GM12878 (cell line): ENCODE data around the gene COL4A3. TPM values are rescaled to one million over a fixed set of nuclear protein-coding genes. Genes with fewer than 3 reads are reported as not detected.

ENCODE experiments used
- CBFB ChIP-seq: IDR thresholded peaks from 2 replicates; pipeline ENCODE4 v1.6.1; 2016; ENCODE audit warnings: antibody characterized with exemption, low read depth
- MYB ChIP-seq: fragments of 150-350 bp; IDR thresholded peaks from 2 replicates; pipeline ENCODE4 v1.6.1; 2014; ENCODE audit warnings: mild to moderate bottlenecking, low read depth, low read length, borderline replicate concordance
- NBN ChIP-seq: fragments of 450-650 bp; IDR thresholded peaks from 2 replicates; pipeline ENCODE4 v1.6.1; 2016
- NRF1 ChIP-seq: conservative IDR thresholded peaks from 2 replicates; pipeline ENCODE4 v1.6.1; 2011; ENCODE audit warnings: mild to moderate bottlenecking, low read depth, low read length, improper control_type of control experiment
- SIX5 ChIP-seq: IDR thresholded peaks from 2 replicates; pipeline ENCODE4 v1.6.1; 2011; ENCODE audit warnings: mild to moderate bottlenecking, low read depth, low read length, moderate library complexity; ENCODE audit not compliant: severe bottlenecking
- SRF ChIP-seq, 2 experiments: IDR thresholded peaks; 2 replicates each; pipeline ENCODE4 v1.6.1; 2011; ENCODE audit warnings: low read depth in 2 of 2, low read length in 2 of 2, mild to moderate bottlenecking in 1 of 2, moderate library complexity in 1 of 2
- YBX1 ChIP-seq: fragments of 450-650 bp; IDR thresholded peaks from 2 replicates; pipeline ENCODE4 v1.6.1; 2016; ENCODE audit warnings: antibody characterized with exemption
- ZNF622 ChIP-seq: fragments of 450-650 bp; IDR thresholded peaks from 2 replicates; pipeline ENCODE4 v1.6.1; 2017; ENCODE audit warnings: mild to moderate bottlenecking, inconsistent platforms
- polyA plus RNA-seq, 11 experiments: library from polyadenylated mRNA; depleted of rRNA in 4 of 11; unstranded in 6 of 11; stranded (reverse) in 5 of 11; fragments of >200 nt; fragmentation: Nextera tagmentation in 4 of 11; fragmentation: Illumina TruSeq in 1 of 11; extraction: Ambion mirVana in 4 of 11; extraction: Trizol in 1 of 11; gene quantifications; 1 replicate in 1 of 11; 2 replicates in 10 of 11; pipeline versions ENCODE4 v1.2.1 to v1.2.3, GENCODE V29; 2011 to 2016; ENCODE audit warnings: inconsistent platforms in 2 of 11, missing spikeins in 2 of 11, low read depth in 1 of 11
- total RNA-seq, 4 experiments: library from RNA; depleted of rRNA in 3 of 4; stranded (reverse); fragments of >200 nt in 3 of 4; fragmentation: Illumina TruSeq in 1 of 4; extraction: Trizol in 1 of 4; gene quantifications; 2 replicates each; pipeline versions ENCODE4 v1.2.1 to v1.2.3, GENCODE V29; 2013 to 2021
- TF ChIP-seq, protein P1 (sequence below): fragments of 450-650 bp; IDR thresholded peaks from 2 replicates; pipeline ENCODE4 v1.6.1; 2017; ENCODE audit warnings: antibody characterized with exemption, mild to moderate bottlenecking, moderate library complexity
- TF ChIP-seq, protein P2 (sequence below): IDR thresholded peaks from 2 replicates; pipeline ENCODE4 v1.6.1; 2012; ENCODE audit warnings: improper control_type of control experiment, low read depth, low read length; ENCODE audit not compliant: insufficient replicate concordance
- TF ChIP-seq, protein P3 (sequence below): IDR thresholded peaks from 2 replicates; pipeline ENCODE4 v1.6.1; 2012; ENCODE audit warnings: mild to moderate bottlenecking, low read depth, low read length
- TF ChIP-seq, protein P4 (sequence below): IDR thresholded peaks from 2 replicates; pipeline ENCODE4 v1.6.1; 2011; ENCODE audit warnings: low read depth, mild to moderate bottlenecking, low read length, moderate library complexity, borderline replicate concordance; ENCODE audit errors: extremely low read depth
- TF ChIP-seq, protein P5 (sequence below), 3 experiments: IDR thresholded peaks in 2 of 3; conservative IDR thresholded peaks in 1 of 3; 2 replicates each; pipeline ENCODE4 v1.5.1; 2011; ENCODE audit warnings: low read depth in 3 of 3, low read length in 3 of 3, mild to moderate bottlenecking in 3 of 3, control low read depth in 2 of 3, moderate library complexity in 2 of 3, inconsistent platforms in 1 of 3, mixed read lengths in 1 of 3; ENCODE audit not compliant: control insufficient read depth in 2 of 3, insufficient read depth in 1 of 3; ENCODE audit errors: extremely low read depth in 1 of 3

The COL4A3 gene
- total and polyA plus RNA-seq, 10 of the 15 experiments (the other 5 are each of a cell fraction or from before 2014, with no cell fraction given) = 0.34 to 10.5 (median 3.8) TPM

DNA sequence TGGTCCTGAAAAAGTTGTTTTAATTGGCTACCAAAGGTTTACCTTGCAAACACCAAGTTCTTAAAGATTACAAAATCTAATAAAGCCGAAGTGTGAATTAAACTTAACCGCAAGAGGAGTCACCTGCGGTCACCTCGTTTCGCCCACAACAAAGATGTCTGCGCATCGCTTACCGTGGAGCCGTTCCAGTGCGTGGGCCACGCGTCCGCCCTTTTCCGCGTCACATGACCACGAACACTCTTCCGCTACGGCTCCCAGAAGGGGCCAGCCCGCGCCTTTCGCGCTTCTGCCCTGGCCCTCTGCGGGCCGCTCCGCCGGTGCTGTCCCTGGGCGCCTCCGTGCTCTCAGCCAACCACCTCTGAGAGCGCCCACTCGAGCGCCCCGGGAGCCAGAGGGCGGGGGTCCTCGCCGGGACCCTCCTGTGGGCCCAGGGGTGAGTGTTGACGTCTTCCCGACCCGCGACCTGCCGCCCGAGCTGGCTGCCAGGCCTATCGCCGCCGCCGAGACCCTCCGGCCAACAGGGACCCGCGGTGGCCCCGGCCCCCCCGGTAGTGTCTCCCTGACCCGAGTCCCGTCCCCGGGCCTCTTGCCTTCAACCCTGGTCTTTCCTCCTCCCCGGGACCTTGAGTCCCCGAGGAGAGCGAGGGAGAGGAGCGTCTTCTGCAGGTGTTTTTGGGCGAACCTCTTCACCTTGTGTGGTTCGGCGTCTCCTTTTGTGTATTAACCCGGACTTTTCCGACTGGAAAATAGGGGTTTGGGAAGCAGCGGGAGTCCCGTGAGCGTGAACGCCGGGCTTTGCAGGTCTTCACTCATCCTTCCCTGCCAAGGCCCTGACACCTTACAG lies 160.8 kb downstream of the COL4A3 start, which contains the start of gene MFF (continued):
- TF ChIP-seq NRF1 (no peak), NBN (peak; percentile 76), MYB (no peak), CBFB (peak; percentile 99), YBX1 (no peak), ZNF622 (no peak), SRF (IDR thresholded peaks at IDR 0.05; ENCODE audit: low read depth in 2 of 2, low read length in 2 of 2) (no peak), SIX5 (peak; percentile 73)
- TF ChIP-seq, protein P1, sequence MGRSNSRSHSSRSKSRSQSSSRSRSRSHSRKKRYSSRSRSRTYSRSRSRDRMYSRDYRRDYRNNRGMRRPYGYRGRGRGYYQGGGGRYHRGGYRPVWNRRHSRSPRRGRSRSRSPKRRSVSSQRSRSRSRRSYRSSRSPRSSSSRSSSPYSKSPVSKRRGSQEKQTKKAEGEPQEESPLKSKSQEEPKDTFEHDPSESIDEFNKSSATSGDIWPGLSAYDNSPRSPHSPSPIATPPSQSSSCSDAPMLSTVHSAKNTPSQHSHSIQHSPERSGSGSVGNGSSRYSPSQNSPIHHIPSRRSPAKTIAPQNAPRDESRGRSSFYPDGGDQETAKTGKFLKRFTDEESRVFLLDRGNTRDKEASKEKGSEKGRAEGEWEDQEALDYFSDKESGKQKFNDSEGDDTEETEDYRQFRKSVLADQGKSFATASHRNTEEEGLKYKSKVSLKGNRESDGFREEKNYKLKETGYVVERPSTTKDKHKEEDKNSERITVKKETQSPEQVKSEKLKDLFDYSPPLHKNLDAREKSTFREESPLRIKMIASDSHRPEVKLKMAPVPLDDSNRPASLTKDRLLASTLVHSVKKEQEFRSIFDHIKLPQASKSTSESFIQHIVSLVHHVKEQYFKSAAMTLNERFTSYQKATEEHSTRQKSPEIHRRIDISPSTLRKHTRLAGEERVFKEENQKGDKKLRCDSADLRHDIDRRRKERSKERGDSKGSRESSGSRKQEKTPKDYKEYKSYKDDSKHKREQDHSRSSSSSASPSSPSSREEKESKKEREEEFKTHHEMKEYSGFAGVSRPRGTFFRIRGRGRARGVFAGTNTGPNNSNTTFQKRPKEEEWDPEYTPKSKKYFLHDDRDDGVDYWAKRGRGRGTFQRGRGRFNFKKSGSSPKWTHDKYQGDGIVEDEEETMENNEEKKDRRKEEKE = no peak
- TF ChIP-seq, protein P2, sequence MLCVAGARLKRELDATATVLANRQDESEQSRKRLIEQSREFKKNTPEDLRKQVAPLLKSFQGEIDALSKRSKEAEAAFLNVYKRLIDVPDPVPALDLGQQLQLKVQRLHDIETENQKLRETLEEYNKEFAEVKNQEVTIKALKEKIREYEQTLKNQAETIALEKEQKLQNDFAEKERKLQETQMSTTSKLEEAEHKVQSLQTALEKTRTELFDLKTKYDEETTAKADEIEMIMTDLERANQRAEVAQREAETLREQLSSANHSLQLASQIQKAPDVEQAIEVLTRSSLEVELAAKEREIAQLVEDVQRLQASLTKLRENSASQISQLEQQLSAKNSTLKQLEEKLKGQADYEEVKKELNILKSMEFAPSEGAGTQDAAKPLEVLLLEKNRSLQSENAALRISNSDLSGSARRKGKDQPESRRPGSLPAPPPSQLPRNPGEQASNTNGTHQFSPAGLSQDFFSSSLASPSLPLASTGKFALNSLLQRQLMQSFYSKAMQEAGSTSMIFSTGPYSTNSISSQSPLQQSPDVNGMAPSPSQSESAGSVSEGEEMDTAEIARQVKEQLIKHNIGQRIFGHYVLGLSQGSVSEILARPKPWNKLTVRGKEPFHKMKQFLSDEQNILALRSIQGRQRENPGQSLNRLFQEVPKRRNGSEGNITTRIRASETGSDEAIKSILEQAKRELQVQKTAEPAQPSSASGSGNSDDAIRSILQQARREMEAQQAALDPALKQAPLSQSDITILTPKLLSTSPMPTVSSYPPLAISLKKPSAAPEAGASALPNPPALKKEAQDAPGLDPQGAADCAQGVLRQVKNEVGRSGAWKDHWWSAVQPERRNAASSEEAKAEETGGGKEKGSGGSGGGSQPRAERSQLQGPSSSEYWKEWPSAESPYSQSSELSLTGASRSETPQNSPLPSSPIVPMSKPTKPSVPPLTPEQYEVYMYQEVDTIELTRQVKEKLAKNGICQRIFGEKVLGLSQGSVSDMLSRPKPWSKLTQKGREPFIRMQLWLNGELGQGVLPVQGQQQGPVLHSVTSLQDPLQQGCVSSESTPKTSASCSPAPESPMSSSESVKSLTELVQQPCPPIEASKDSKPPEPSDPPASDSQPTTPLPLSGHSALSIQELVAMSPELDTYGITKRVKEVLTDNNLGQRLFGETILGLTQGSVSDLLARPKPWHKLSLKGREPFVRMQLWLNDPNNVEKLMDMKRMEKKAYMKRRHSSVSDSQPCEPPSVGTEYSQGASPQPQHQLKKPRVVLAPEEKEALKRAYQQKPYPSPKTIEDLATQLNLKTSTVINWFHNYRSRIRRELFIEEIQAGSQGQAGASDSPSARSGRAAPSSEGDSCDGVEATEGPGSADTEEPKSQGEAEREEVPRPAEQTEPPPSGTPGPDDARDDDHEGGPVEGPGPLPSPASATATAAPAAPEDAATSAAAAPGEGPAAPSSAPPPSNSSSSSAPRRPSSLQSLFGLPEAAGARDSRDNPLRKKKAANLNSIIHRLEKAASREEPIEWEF = no peak
- TF ChIP-seq, protein P3, sequence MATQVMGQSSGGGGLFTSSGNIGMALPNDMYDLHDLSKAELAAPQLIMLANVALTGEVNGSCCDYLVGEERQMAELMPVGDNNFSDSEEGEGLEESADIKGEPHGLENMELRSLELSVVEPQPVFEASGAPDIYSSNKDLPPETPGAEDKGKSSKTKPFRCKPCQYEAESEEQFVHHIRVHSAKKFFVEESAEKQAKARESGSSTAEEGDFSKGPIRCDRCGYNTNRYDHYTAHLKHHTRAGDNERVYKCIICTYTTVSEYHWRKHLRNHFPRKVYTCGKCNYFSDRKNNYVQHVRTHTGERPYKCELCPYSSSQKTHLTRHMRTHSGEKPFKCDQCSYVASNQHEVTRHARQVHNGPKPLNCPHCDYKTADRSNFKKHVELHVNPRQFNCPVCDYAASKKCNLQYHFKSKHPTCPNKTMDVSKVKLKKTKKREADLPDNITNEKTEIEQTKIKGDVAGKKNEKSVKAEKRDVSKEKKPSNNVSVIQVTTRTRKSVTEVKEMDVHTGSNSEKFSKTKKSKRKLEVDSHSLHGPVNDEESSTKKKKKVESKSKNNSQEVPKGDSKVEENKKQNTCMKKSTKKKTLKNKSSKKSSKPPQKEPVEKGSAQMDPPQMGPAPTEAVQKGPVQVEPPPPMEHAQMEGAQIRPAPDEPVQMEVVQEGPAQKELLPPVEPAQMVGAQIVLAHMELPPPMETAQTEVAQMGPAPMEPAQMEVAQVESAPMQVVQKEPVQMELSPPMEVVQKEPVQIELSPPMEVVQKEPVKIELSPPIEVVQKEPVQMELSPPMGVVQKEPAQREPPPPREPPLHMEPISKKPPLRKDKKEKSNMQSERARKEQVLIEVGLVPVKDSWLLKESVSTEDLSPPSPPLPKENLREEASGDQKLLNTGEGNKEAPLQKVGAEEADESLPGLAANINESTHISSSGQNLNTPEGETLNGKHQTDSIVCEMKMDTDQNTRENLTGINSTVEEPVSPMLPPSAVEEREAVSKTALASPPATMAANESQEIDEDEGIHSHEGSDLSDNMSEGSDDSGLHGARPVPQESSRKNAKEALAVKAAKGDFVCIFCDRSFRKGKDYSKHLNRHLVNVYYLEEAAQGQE = peak; percentile 43; the same call in 1 of the 2 replicates
- TF ChIP-seq, protein P4, sequence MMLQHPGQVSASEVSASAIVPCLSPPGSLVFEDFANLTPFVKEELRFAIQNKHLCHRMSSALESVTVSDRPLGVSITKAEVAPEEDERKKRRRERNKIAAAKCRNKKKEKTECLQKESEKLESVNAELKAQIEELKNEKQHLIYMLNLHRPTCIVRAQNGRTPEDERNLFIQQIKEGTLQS = peak; percentile 84; the same call in 1 of the 2 replicates
- TF ChIP-seq, protein P5, sequence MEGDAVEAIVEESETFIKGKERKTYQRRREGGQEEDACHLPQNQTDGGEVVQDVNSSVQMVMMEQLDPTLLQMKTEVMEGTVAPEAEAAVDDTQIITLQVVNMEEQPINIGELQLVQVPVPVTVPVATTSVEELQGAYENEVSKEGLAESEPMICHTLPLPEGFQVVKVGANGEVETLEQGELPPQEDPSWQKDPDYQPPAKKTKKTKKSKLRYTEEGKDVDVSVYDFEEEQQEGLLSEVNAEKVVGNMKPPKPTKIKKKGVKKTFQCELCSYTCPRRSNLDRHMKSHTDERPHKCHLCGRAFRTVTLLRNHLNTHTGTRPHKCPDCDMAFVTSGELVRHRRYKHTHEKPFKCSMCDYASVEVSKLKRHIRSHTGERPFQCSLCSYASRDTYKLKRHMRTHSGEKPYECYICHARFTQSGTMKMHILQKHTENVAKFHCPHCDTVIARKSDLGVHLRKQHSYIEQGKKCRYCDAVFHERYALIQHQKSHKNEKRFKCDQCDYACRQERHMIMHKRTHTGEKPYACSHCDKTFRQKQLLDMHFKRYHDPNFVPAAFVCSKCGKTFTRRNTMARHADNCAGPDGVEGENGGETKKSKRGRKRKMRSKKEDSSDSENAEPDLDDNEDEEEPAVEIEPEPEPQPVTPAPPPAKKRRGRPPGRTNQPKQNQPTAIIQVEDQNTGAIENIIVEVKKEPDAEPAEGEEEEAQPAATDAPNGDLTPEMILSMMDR (IDR thresholded peaks at IDR 0.05 in 2 of 3, conservative IDR thresholded peaks at IDR 0.05 in 1 of 3; ENCODE audit: control insufficient read depth in 2 of 3, extremely low read depth in 1 of 3, insufficient read depth in 1 of 3, low read depth in 3 of 3, low read length in 3 of 3) = peak; percentile 35 to 48 (median 38); a peak in 5 of 6 replicates
